ENCODE results near the gene CSF2RB.

The CSF2RB gene

DNA sequence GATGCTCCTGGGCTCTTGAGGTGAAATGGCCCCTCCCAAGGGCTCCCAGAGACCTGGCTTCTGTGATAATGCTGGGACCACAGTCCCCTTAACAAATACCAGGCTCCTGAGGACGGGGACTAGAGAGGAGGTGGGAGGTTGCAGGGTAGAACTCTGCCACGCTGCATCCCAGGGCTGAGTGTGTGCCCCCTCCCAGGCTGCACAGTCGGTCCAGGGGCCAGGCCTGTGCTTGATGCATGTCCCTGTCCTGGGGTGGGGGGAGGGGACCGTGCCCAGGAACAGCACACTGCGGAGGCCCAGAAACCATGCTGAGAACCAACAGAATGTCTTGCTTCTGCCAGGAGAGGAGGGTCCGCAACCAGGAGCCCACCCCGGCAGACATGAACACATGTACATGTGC is 9.3 kb downstream of the CSF2RB start:
- DNase-seq, result no peak

DNA sequence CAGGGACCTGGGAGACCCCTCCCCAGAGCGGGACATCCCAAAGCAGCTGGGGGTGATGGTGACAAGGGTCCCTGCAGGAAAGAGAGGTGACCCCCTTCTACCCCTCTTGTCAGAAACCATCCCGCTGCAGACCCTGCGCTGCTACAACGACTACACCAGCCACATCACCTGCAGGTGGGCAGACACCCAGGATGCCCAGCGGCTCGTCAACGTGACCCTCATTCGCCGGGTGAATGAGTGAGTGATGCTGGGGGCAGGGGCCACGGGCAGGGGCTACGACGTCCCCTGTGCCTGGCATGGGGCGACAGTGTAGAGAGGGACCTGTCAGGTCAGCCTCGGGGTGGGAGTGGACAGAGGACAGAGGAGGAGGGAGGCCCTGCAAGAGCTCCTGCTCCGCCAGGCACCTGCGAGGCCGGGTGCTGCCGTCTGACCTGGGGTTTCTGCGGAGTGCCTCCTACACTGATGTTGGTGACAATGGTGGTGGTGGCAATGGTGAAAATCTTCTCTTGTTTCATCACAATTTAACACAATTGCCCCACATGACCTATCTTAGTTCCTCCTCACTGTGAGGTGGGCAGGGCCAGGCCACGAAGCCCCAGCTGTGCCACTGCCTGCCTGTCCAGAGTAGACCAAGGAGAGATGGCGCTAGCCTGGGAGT is 9.8 kb downstream of the CSF2RB start:
- DNase-seq, result no peak

DNA sequence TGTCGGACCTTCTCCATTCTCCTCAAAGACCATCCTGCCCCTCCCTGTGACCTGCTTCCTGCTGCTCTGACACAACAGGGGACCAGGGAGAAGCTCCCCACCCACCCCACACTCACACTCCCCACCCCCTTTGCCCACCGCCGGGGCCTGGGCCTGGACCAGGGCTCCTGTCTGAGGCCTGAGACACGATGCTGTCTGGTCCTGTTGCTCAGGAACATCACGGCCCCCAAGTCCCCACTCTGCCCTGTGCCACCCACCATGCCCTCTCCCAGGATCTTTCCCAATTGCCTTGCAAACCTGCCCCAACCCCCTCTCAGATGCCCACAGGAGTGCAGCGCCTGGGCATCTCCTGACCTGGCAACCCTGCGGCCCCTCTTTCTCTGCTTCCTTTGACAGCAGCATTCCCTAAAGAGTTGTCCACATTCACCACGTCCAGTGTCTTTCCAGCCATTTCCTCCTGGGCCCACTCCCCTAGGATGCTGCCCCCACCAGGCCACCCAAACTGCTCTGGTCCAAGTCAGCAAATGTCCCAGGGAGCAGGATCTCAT is 10.8 kb downstream of the CSF2RB start:
- DNase-seq, result no peak

DNA sequence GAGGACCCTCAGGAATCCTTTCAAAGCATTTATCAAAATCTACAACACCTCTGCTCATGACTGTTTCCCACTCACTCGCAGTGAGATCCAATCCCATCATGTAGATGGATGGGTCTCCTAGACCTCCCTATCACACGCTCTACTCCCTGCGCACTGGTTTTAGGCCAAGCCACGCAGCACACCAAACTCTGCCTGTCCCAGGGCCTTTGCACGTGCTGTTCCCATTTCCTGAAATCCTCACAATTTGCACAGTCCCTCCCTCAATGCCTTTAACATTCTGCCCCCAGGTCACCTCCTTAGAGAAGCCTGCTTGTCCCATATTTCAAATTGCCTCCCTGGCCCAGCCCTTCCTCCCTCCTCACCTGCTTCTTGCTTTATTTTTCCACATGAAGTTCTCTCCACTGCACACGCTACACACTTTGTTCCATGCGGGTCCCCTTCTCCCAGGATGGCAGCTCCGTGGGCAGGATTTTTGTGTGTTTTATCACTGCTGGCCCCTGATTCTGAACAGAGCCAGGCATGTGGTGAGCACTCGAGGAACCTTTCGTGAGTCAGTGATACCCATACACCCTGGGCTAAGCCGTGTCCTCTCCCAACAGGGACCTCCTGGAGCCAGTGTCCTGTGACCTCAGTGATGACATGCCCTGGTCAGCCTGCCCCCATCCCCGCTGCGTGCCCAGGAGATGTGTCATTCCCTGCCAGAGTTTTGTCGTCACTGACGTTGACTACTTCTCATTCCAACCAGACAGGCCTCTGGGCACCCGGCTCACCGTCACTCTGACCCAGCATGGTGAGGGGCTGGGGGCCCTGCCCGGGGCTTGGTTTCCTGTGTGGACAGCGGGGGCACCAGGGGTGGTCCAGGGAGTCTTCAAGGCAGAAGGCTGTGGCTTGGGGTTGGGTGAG is 12.2 kb downstream of the CSF2RB start:
- no peak for DNase-seq

DNA sequence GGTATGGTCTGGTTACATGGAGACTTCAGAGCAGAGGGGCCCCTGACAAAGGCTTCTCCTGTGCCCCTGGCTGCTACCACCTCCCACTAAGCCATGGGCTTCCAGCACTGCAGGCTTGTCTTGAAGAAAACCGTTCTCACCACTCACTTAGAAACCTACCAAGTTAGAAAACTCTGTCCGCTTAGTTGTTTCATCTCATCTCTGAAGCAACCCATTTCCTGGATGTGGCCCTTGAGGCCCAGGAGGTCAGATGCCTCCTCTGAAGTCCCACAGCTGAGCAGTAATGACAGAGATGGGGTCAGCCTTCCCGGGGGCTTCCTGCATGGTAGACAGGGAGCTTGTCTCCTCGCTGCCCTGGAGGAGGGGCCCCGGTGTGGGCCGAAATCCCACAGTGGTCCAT is 12.9 kb downstream of the CSF2RB start:
- no peak for DNase-seq

DNA sequence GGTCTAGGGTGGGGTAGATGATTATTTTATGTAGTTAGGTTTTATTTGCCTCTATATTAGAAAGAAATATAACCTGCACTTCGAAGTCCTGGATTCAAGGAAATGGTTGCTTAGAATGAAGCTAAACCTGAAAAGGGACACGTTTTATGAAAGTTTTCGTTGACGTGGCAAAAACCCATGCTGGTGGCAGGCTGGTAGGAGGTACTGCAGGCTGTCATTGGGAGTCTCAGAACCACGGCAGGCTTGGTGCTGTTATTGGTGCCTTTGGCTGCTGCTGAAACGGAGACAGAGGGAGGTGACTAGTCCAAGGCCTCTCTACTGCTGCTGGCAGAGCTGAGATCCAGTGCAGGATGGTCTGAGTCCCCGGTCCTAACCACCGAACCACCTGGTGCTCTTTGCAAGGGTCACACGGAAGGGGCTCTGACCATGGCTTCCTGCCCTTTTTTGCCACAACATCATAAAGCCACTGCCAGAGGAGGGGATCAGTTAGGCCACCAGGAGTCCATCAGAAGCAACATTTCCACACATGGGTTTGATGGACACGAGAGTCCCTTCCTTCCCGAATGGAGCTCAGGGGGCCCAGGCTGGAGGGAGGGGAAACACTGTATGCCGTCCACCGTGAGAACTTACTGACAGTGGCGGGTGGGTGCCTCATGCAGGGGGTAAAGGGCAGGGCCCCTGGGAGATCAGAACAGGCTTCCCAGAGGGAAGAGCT is 13.4 kb downstream of the CSF2RB start:
- no peak for DNase-seq

DNA sequence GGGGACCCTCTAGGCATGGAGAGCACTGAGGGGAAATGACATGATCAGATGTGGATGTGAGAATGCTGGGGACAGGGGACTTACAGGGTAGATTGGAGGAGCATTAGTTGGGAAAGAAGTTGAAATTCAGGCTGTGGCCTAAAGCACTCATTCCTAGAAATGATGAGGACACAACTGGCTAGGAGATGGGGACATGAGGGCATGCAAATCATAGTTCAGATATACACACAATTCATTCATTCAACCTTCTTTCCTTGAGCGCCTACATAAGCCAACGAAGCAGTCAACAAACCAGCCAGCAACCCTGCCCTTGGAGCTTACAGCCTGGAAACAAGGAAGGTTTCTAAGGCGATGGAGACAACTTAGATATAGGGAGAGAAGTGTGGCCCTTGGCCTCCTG is 14.2 kb downstream of the CSF2RB start:
- DNase-seq, result no peak

DNA sequence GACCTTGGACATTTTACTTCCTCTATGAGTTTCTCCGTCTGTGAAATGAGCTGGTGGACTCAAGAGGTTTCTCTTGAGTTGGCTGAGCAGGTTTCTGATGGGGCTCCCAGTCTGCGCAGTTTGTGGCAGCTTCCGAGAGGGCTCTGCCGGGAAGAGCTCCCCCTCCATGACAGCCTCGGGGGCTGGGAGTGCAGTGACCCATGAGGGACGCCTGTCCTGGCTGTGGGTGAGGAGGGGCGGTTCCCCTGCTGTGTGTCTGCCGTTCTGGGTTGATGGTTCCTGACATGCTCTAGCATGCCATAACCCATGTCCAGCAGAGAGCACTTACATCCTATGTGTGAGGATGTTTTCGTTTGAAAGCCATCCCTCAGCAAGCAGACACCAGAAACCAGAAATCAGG is 14.8 kb downstream of the CSF2RB start:
- DNase-seq, result no peak

DNA sequence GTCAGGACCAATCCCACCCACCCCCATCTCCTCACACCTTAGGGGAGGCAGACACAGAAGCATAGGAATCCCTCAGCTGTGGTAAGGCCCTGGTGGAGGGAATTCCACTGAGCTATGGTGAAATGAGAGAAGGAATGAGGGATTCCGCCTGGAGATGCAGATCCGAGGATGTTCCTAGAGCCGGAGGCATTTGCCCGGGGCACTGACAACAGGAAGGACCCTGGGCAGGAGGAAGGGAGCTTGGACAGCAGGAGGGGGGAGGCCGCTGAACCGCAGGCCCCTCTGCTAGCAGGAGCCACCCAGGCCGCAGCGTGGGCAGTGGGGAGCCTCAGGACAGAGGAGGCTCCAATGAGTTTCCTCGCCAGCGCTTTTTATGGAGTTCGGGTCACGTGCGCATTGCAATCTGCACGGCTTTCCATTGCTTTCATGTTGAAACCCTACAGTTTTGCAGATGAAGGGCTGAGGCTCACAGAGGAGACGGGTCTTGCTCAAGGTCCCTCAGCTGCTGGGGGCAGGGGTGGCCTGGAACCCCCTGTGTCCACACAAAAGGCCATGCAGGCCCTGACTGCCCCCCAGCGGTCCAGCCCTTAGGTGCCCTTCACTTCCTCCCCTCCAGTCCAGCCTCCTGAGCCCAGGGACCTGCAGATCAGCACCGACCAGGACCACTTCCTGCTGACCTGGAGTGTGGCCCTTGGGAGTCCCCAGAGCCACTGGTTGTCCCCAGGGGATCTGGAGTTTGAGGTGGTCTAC is 15.5 kb downstream of the CSF2RB start:
- no peak for DNase-seq

DNA sequence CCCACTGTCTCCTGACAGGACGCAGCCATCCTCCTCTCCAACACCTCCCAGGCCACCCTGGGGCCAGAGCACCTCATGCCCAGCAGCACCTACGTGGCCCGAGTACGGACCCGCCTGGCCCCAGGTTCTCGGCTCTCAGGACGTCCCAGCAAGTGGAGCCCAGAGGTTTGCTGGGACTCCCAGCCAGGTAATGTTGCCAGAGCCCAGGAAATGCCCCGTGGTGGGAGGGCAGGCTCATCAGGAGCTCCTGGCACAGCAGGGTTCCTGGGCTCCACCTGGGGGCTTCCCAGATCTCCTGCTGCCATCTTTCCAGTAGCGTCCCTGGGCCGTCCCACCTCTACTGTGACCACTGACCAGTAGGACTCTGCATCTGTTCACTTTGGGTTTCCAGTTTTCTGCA is 16.2 kb downstream of the CSF2RB start:
- DNase-seq, result no peak

DNA sequence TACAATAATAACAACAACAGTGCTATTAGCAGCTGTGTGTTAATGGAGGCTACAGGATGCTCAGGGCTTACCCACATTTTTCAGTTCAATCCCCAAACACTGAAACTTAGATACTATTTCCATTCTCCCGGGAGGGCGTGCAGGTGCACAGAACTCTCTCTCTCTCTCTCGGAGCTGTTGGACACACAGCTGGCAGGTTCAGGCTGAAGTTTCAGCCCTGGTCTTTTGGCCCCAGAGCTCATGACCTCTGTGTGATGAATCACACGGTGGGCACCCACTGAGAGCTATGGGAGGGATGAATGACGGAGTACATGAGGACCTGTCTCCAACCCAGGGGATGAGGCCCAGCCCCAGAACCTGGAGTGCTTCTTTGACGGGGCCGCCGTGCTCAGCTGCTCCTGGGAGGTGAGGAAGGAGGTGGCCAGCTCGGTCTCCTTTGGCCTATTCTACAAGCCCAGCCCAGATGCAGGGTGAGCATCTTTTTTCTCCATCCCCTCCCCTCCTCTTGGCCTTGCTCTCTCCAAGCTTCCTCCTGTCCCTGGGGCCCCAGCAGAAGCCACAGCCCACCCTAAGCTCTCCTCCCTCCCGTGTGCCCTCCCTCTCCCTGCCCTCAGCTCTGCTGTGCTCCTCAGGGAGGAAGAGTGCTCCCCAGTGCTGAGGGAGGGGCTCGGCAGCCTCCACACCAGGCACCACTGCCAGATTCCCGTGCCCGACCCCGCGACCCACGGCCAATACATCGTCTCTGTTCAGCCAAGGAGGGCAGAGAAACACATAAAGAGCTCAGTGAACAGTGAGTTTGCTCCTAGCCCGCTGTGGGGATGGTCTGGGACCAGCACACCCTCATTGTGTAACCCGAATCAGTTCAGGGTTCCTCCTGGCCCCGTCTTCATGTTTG is 16.9 kb downstream of the CSF2RB start:
- no peak for DNase-seq

DNA sequence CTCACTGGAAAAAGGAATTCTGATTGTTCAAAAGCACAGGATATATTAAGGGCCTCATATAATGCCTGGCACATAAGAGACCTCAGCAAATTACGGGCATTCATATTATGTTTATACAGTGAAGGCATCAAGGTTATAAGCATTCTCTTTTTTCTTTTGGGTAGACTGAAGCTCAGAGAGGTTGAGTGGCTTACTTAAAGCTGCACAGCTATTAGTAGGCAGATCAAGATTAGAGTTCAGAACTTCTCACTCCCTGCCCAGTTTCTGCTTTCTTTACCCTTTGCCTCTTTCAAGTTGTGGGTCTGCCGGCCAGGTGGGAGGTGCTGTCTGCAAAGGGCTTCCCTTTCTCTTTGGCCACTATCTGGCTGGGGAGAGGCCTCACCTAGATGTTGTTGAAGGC is 18.0 kb downstream of the CSF2RB start:
- DNase-seq, result no peak

DNA sequence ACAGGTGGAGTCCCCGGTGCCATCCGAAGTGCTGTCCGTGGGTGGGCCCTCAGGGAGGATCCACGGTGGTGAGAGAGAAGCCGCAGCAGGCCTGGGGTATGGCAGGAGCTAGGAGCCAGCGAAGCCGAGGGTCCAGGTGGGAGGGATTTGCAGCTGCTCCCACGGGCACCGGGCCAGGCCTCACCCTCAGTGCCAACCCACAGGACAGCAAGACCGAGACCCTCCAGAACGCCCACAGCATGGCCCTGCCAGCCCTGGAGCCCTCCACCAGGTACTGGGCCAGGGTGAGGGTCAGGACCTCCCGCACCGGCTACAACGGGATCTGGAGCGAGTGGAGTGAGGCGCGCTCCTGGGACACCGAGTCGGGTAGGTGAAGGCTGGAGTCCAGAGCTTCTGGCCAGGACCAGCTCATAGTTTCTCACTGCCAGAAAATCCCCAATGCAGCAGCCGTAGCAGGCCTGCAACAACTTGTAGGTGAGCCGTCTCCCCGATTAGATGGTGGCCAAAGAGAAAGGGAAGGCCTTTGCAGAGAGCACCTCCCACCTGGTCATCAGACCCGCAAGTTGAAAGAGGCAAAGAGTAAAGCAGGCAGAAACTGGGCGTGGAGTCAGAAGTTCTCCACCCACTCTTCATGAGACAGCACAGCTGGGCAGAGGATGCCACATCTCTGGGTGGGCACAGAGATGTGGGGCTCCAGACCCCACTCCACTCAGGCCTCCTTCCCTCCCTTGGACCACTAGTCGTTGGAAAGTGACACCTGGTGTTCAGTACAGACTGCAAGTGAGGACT is 20.4 kb downstream of the CSF2RB start:
- DNase-seq, result no peak

DNA sequence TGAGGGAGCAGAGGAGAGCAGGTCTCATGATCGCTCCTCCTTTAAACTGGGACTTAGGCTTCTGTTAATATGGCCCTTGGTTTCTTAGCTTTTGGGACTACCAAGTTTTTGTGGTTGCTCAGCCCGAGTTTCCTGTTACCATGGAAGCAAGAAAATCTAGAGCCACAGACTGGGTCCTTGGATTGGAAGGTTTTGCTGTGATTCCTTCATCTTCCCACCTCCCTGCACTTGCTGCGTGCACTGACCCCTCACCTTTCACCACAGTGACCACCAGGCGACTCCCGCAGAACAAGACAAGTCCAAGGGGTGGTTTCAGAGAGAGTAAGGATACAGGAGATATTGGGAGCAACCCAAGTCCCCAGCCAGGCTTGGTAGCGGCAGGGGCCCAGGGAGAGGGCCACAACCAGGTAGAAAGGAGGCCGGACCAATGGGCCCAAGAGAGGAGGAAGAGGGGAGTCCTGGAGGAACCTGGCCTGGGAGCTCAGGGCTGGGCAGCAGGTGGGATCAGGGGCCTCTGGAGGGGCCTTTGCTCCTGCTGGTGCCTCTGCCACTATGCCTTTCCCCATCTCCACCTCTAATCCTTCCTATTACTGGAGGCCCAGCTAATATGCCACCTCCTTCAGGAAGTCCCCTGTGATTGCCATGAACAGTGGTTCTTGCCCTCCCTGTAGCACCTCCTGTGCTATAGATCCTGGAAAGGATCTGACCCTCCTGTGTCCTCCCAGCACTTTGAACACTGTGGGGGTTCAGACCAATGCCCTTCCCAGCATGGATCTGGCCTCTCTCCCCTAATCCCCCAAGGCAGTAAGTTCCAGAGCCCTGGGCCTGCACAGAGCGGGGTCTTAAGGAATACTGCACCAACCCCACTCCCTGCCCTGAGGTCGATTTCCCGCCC is 21.2 kb downstream of the CSF2RB start:
- DNase-seq, result no peak

DNA sequence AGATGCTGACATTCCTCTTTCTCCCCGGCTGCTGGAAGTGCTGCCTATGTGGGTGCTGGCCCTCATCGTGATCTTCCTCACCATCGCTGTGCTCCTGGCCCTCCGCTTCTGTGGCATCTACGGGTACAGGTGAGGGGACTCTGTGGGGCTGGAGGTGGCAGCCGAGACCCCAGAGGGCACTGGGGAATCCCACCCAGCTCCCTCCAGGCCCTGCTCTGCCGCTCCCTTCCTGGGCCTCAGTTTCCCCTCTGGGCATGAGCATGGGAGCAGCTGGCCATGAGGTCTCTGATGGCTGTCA is 21.8 kb downstream of the CSF2RB start:
- DNase-seq, result no peak

DNA sequence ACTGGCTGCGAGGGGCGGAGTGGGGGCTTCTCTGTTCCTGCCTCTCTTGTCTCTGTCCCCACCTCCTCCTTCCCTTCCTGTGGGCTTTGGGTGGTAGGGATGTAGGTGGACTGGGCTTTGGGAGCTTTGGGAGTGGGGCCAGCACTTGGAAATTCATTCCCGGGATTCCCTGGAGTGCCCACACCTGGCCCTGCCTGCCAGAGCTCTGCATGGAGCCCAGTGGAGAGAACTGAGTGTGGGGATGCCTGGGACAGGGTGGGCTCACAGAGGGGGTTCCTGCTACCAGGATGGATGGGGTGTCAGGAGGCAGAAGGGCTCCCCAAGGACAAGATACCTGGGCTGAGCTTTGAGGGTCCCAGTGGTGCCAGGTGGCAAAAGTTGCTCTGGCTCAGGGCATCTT is 22.3 kb downstream of the CSF2RB start:
- DNase-seq, result no peak

DNA sequence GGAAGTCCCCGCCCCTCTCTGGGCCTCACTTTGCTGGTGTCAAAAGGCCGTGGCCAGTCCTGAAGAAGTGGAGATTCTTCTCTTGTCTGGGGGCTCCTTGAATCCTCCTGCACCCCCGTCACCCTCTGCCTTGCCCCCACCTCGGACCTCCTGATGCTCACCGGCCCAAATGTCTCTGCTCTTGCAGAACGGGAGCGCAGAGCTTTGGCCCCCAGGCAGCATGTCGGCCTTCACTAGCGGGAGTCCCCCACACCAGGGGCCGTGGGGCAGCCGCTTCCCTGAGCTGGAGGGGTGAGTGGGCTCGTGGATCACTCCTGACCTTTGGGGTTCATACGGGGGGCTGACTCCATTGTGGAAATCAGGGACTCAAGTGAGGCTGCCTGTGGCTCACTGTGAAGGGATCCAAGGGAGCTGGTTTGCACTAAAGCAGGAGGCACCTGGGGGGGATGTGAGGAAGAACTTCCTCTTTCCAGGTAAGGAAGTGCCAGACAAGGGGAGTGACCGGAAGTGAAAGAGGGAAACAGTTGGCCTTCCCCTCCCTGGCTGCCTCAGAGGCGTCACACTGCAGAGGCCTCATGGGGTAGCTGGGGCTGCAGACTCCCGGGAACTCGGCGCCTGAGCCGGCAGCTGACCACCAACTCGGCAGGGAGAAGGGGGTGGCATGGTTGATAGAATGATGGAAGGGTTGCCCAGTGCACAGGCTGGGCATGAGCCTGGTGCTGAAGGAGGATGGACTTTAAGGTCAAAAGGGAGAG is 23.1 kb downstream of the CSF2RB start:
- DNase-seq, result no peak

DNA sequence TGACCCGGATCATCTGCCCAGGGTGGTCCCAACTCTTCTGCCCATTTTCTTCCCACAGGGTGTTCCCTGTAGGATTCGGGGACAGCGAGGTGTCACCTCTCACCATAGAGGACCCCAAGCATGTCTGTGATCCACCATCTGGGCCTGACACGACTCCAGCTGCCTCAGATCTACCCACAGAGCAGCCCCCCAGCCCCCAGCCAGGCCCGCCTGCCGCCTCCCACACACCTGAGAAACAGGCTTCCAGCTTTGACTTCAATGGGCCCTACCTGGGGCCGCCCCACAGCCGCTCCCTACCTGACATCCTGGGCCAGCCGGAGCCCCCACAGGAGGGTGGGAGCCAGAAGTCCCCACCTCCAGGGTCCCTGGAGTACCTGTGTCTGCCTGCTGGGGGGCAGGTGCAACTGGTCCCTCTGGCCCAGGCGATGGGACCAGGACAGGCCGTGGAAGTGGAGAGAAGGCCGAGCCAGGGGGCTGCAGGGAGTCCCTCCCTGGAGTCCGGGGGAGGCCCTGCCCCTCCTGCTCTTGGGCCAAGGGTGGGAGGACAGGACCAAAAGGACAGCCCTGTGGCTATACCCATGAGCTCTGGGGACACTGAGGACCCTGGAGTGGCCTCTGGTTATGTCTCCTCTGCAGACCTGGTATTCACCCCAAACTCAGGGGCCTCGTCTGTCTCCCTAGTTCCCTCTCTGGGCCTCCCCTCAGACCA is 24.0 kb downstream of the CSF2RB start:
- DNase-seq, result no peak

DNA sequence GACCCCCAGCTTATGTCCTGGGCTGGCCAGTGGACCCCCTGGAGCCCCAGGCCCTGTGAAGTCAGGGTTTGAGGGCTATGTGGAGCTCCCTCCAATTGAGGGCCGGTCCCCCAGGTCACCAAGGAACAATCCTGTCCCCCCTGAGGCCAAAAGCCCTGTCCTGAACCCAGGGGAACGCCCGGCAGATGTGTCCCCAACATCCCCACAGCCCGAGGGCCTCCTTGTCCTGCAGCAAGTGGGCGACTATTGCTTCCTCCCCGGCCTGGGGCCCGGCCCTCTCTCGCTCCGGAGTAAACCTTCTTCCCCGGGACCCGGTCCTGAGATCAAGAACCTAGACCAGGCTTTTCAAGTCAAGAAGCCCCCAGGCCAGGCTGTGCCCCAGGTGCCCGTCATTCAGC is 24.6 kb downstream of the CSF2RB start:
- no peak for DNase-seq
